GM18502 (cell line): ENCODE results near the gene KICS2.
"Not testable (repeated sequence)": the region's sequence is repeated elsewhere in the genome, so short reads cannot be mapped to it uniquely, and the experiment has no call there.

Experiments used
- ATAC-seq: cut with Tn5 transposase; IDR thresholded peaks from one replicate; pipeline ENCODE4 v1.9.1; 2021; ENCODE audit warnings: mild to moderate bottlenecking; ENCODE audit not compliant: unreplicated experiment, poor library complexity

KICS2 gene

DNA sequence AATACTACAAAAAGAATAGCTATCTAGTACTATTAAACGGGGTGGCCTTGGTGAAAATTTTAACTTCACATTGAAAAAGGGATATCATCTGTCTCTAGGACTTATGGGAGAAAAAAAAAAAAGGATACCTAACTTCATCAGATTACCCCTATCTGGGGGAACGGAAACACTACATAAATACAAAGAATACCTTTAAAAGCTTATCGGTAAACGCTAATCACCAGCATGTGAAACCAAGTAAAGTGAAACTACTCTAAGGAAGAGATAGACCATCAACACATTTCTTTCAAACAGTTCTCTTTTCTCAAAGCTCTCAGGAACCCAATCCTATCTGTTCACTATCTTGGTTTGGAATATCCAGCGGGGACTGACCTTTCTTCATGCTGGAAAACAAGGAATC is 3.5 kb downstream of the KICS2 start:
- no peak for ATAC-seq

DNA sequence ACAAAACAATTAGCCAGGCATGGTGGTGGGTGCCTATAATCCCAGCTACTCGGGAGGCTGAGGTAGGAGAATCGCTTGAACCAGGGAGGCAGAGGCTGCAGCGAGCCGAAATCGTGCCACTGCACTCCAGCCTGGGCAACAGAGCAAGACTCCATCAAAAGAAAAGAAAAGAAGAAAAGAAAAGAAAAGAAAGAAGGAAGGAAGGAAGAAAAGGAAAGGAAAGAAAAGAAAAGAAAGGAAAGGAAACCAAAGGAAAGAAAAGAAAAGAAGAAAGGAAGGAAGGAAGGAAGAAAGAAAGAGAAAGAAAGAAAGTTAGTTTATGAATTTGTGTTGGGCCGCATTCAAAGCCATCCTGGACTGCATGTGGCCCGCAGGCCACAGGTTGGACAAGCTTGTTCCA is 4.5 kb downstream of the KICS2 start:
- ATAC-seq, result not testable (repeated sequence)

DNA sequence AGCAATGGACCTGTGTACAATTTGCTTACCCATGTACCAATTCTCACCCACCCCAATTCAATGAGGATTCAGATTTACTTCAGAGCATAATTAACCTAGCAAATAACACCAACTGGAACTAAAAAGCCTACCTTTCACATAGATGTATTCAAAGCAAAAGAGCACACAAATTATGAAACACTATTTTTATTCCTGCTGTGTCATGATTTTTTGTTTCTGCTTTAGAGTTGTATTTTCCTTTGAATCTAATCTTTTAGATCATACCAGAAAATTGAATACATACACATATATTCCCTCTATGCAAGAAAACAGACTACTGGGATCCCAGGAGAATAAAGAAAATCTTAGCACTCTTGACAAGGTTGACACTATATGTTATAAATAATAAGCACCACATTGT is 5.9 kb downstream of the KICS2 start:
- ATAC-seq, result no peak

DNA sequence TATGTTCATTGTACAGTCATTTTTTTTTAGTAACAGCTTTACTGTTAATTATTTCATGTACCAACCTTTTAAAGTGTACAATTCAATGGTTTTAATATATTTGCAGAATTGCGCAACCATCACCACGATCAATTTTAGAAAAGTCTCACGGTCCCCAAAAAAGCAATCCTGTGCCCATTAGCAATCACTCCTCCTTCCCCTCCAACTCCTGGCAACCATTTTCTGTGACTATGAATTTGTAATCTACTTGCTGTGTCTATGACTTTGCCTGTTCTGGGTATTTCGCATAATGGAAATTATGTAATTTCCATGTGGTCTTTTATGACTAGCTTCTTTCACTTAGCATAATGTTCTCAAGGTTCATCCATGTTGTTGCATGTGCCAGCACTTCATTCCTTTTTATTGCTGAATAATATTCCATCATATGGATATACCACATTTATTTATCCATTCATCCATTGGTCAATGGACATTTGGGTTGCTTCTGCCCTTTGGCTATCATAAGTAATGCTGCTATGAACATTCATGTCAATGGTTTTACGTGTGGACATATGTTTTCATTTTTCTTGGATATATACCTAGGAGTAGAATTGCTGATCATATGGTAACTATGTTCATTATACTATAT is 9.9 kb downstream of the KICS2 start:
- ATAC-seq, result no peak

DNA sequence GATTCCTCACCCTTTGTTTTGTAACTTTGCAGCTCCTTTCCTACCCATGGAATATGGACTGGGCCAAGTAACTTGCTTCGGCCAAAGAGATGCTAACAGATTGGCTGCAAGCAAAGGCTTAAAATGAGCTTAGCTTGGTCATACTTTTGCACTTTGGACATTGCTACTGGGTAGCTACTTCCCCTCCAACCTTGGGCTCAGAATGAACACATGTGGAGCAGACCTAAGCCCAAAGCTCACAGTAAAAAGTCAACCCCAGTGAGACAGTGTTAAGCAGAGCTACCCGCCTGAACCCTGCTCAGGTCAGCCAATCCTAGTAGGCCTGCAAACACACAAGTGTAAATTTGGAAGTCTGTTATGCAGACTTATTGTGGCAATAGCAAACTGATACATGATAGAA is 14.6 kb downstream of the KICS2 start:
- ATAC-seq, result no peak

DNA sequence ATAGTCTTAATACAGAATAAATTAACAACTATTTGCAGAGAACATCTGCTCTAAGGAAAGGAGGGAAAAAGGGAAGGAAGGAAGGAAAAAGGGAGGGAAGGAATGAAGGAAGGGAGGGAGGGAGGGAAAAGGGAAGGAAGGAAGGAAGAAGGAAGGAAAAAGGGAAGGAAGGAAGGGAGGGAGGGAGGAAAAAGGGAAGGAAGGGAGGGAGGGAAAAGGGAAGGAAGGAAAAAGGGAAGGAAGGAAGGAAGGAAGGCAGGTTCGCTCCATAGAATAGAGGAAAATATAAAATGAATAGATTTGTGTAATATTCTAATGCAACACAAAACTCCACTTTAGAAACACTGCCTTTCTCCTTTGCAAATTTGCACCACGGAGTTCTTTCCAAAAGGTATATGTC is 16.6 kb downstream of the KICS2 start:
- ATAC-seq, result no peak

DNA sequence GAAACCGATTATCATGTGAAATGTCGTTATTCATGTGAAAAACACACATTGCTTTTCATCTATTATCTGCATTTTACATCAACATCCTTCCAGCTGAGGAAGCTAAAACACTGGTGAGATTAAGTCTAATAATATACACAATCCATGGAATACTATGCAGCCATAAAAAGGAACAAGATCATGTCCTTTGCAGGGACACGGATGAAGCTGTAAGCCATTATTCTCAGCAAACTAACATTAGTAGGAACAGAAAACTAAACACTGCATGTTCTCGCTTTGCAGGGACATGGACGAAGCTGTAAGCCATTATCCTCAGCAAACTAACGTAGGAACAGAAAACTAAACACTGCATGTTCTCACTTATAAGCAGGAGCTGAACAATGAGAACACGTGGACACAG is 18.3 kb downstream of the KICS2 start:
- no peak for ATAC-seq

DNA sequence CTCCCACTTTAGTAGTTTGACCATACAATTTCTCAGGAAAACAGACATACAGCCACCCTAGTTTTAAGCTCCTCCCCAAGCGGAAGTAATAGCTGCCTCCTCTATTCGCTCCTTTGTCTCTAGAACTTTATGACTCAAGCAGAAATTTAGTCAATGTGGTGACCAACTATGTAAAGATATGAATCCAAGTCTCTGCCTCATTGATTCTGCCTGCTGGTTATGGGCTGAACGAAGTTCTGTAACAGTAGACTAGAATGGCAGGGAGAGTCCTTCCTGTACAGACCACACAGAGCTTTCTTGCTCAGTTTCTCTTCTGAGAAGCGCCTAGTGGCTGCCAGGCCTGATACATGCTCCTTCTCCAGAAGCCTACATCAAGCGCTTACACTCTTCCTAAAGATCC is 19.1 kb downstream of the KICS2 start:
- no peak for ATAC-seq

DNA sequence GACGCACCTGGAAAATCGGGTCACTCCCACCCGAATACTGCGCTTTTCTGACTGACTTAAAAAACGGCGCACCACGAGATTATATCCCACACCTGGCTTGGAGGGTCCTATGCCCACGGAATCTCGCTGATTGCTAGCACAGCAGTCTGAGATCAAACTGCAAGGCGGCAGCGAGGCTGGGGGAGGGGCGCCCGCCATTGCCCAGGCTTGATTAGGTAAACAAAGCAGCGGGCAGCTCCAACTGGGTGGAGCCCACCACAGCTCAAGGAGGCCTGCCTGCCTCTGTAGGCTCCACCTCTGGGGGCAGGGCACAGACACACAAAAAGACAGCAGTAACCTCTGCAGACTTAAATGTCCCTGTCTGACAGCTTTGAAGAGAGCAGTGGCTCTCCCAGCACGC is 26.3 kb downstream of the KICS2 start:
- ATAC-seq, result not testable (repeated sequence)

DNA sequence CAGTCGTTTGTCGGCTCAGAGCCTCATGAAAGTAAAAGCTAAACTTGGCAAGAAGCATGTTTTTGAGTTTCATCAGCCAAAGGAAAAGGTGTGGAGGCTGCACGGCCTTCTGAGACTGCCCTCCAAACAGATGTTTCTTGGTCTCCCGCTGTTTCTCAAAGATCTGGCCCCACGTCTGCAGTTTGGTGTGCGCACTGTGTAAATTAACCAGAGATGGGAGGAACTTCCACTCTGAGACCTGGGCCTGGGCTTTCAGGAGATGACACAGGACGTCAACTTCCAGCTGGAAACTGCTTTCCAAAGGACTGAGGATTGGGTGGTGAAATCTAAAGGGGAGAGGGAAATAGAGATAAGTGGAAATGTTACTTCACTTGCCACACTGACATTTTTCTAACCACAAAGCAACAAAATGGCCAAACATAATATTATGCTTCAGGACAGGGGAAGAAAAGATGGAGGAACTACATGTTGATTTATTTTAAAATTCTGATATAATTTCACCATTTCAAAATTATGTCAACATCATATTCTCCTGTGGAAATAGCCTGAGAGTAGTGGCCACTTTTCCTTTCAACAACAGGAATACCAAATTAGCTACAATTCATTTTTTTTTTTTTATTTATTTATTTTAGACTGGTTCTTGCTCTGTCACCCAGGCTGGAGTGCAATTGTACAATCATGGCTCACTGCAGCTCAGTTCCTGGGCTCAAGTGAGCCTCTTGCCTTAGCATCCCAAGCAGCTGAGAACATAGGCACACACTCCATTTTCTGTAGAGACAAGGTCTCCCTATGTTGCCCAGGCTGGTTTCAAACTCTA is 27.6 kb downstream of the KICS2 start:
- ATAC-seq, result no peak

DNA sequence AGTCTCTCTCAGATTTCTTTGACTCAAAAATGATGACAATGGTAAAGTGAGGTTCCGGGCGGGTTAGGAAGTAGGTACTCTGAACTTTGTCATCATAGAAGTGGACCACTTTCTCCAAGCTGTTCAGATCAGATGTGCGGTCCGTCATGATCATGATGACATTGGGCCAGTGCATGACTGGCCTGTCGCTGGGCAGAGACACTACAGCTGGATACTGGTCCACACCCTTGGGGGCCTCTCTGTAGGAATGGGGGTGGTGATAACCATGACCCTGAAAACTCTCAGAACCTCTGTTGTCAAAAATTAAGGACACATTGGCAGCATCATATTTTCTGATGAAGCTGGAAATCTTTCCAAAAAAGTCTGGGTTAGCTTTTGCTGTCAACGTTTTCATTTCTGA is 28.2 kb downstream of the KICS2 start:
- ATAC-seq, result no peak

DNA sequence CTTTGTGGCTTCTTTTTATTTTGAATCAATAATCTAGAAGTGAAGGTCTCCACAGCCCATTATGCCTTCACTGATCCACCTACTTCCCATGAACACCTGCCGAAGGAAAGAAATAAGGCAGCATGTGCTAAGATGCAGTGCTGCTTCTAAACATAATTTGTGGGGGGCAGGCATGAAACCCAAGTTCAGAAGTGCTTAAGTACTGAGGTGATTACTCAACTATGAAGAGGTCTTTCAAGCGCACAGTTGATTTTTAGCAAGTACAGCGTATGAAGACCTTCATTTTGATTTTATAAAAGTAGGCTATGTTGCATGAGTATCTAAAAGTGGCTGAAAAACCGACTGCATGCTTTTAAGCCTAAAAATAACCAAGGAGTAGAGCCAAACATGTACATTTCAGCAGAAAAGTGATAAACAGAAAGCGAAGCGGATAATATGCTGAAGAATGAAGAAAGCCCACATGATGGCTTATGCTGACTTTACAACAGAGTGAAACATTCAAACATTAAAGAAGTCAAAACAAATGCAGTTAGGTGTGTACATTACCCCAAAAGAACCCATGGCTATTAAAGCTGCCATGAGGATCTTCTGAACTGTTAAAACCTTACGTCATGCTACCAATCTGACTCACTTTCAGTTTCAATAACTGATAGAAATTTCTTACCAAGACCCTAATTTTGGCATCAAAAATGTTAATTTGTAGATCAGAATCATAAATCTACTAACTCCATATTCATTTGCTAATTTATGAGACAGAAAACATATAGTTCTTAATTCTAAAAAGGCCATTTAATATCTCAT is 29.3 kb downstream of the KICS2 start:
- peak; percentile 99 for ATAC-seq

DNA sequence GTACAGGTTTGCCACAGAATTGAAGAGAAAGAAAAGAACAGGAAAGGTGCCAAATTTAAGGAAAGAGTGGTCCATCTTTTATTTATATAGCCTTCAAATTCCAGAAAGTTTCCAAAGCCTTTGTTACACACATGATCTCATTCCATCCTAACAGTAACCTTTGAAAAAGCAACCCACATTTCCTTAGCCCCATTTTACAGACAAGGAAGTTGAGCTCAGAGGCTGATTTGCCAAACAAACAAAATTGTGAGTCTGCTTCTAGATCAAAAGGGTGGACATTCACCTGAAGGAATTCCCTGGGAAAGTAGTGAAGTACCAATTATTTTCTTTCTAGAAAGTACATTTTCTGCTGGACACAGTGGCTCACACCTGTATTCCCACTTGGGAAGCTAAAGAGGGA is 32.0 kb downstream of the KICS2 start:
- no peak for ATAC-seq

DNA sequence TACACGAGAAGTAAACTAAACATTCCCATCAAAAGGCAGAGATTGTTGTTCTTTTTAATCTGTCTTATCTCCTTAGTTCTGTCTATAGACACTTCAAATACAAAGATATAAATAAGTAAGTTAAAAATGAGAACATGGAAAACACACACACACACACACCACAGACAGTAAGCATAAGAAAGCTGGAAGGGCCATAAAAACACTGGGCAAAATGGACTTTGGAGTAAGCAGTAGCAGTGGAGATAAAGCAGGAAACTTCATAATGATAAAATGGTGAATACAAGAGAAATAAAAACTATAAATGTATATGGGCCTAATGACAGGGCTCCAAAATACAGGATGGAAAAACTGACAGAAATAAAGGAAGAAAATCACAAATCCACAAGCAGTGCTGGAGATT is 32.6 kb downstream of the KICS2 start:
- no peak for ATAC-seq

DNA sequence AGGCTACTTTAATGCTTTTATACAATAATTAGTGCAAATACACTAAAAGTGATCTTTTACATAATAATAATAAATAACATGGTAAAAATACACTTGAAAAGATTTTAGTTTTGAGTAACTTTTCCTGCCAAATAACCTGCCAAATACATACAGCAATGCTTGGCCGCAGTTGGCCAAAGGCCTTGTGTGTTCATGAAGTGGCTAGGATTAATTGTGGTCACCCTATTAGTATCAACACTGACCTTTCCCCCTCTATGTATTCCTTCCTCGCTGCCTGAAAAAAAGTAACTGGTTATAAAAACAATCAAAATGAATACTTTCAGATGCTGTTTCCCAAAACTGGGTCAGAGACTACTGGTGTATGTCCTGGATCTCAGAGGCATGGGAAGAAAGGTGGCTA is 34.3 kb downstream of the KICS2 start:
- no peak for ATAC-seq

DNA sequence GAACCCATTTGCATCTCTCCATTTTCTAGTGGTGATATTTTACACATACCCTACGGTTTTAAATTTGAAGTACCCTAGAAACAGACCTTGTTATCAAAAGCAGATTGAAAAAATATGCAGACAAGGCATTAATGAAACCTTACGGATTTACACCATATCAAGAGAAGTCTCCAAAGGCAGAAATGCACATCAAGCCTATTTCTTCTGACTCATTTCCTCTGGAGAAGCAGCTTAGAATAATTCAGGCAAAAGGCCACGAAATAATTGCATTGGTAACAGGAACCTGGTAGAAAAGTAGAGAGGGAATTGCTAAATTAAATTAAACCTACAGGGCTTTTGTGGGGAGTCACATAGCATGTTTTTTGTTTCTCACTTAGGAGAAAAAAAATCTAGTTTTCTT is 34.7 kb downstream of the KICS2 start:
- ATAC-seq, result no peak

DNA sequence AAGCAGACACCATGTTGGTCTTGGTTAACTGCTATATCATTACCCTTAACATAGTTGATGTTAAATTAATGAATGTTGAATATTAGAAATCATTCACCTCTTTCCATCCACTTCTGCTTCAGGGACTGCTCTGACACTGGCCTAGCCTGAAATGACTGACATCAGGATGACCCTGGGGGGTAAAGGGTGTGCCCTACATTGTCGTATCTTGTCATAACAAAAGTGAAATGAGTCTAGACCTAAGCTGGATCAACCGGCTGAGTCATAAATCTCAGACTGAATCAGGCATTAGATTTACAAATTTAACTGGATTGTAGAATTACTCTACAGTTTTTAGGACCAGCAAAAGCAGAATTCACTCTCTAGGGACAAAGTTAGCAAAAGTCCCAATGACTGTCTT is 35.3 kb downstream of the KICS2 start:
- ATAC-seq, result peak; percentile 85

DNA sequence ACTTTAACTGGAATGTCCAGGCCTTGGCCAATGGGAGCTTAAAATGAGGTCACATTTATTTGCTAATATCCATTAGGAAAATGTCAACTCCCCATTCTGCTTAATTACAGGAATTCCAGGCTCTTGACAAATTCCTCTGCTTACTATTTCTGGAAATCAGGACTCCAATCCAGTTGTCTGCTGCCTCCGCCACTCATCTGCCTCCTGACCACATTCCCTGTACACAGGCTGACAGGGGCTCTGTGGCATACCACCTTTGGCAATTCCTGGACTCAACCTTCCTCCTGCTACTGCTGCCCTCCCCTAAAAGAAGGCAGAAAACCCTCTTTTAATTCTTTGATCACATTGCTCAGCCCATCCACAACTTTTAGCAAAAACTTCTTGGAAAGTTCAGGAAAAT is 37.9 kb downstream of the KICS2 start:
- ATAC-seq, result no peak

DNA sequence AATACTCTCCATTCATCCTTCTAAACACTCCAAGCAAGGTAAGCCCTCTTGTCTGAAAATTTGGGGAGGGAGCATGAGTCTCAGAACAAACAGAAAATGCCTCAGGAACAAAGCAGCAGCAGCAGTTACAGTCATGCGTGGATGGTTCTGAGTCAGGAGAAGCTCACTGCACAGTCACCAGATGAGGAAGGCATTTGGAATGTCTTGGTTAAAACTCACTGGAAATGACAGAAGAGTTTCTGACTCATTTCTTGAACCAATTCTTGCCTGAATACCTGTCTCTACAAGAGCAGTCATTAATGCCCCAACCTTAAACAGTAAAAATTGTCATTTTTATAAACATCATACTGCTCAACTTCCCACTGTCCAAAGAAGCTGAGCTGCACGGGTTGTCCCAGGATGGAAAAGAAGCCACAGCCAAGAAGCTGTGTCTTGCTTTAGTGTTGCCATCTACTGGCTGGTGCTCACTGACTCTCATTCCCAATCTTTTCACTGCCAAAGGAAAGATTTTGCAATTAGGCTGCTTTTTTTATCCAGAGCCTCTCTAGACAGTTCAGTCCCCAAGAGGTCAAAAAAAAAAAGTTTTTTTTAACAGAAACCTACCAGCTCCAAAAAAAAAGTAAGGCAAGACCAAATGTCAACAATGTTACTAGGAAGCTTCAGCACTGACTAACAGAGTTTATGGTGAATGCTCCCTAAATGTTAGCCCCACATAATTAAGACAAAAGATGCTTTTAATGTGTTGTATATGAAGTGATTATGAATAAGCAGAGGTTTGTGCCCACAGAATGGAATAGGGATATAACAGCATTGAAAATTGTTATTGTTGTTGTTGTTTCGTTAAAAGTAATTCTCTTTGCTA is 40.4 kb downstream of the KICS2 start:
- peak; percentile 39 for ATAC-seq

DNA sequence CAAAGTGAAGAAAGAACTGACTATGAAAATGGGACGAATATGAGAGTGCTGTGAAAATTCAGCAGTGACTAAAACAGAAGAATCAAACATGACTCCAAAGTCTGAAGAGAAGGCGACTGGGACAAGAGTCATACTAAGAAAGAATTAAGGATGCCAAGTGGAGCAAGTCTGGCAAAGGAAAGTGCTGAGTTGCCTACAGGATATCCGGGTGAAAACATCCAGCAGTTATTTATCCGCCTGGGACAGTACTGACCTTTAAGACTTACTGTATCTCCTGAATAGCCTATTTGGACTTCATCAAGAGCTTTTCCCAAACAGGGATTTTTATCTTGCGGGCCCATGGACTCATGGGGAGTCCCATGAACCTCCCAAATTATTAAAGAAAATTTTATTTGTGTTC is 41.1 kb downstream of the KICS2 start:
- no peak for ATAC-seq
